Measurements from ENCODE around the gene ATP2A3. TPM values are rescaled to one million over a fixed set of nuclear protein-coding genes. Genes with fewer than 3 reads are reported as not detected.
"Not testable (repeated sequence)": the region's sequence is repeated elsewhere in the genome, so short reads cannot be mapped to it uniquely, and the experiment has no call there.

ATP2A3 gene
- total RNA-seq, 4 donors from 2014 or later = 0.89 to 1.4 (median 0.98) TPM

DNA sequence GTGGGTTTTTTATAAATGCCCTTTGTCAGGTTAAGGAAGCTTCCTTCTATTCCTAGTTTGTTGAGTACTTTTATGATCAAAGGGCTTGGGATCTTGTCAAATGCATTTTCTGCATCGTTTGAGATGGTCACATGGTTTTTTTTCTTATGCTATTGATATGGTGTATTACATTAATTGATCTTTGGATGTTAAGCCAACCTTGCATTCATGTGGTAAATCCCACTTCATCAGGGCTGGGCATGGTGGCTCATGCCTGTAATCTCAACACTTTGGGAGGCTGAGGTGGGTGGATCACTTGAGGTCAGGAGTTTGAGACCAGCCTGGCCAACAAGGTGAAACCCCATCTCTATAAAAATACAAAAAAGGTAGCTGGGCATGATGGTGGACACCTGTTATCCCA, 30.8 kb upstream of the ATP2A3 start:
- intact Hi-C loops (cut with DNase I; ENCODE audit: low total_unique reads) = no loop called here
- in situ Hi-C loops (cut with MboI; ENCODE audit: low sequenced_read_pairs in 4 of 4) = no loop called here

GRCh38 chr17:3994221-3994576, 30.0 kb upstream of the ATP2A3 start:
- DNase-seq (no peak), ATAC-seq (no peak)
- Histone ChIP-seq H3K4me3 (no peak overlapping the region), H3K27ac (no peak overlapping the region), H3K4me1 (no peaks in the 10 kb centered on the region), H3K27me3 (peaks cover 0 to 23% (median 3%) of the 10 kb centered on the region in 3 donors), H3K9me3 (no peaks in the 10 kb centered on the region), H3K36me3 (no peaks in the 10 kb centered on the region)
- in situ Hi-C loops (cut with MboI; ENCODE audit: low sequenced_read_pairs in 4 of 4) = no loop called here
- intact Hi-C loops (cut with DNase I; ENCODE audit: low total_unique reads) = no loop called here
- TF ChIP-seq POLR2A (IDR thresholded peaks at IDR 0.05) (no peak), CTCF (IDR thresholded peaks at IDR 0.05 in 4 of 5, conservative IDR thresholded peaks at IDR 0.05 in 1 of 5) (no peak)

More for the DNA sequence above, 30.8 kb upstream of the ATP2A3 start:
- Histone ChIP-seq H3K4me3 (no peak overlapping the region), H3K27ac (no peak overlapping the region), H3K9me3 (no peaks in the 10 kb centered on the region), H3K4me1 (no peaks in the 10 kb centered on the region), H3K36me3 (no peaks in the 10 kb centered on the region), H3K27me3 (peaks cover 0 to 24% (median 11%) of the 10 kb centered on the region in 3 donors)
- no peak for TF ChIP-seq CTCF (IDR thresholded peaks at IDR 0.05 in 4 of 5, conservative IDR thresholded peaks at IDR 0.05 in 1 of 5)
- TF ChIP-seq POLR2A (IDR thresholded peaks at IDR 0.05) = no peak
- no peak for ATAC-seq
- no peak for DNase-seq

GRCh38 chr17:3993493-3994220, 29.4 kb upstream of the ATP2A3 start:
- DNase-seq (no peak), ATAC-seq (no peak)
- Histone ChIP-seq H3K36me3 (no peaks in the 10 kb centered on the region), H3K4me3 (no peak overlapping the region), H3K9me3 (no peaks in the 10 kb centered on the region), H3K27ac (no peak overlapping the region), H3K27me3 (peaks cover 0 to 21% (median 3%) of the 10 kb centered on the region in 3 donors), H3K4me1 (no peaks in the 10 kb centered on the region)
- in situ Hi-C loops (cut with MboI; ENCODE audit: low sequenced_read_pairs in 4 of 4) (no loop called here), intact Hi-C loops (cut with DNase I; ENCODE audit: low total_unique reads) (no loop called here)
- TF ChIP-seq POLR2A (IDR thresholded peaks at IDR 0.05) (no peak), CTCF (IDR thresholded peaks at IDR 0.05 in 4 of 5, conservative IDR thresholded peaks at IDR 0.05 in 1 of 5) (no peak)

- Histone ChIP-seq H3K27me3 (peaks cover 0 to 10% (median 3%) of the 10 kb centered on the region in 3 donors), H3K4me1 (no peaks in the 10 kb centered on the region), H3K36me3 (no peaks in the 10 kb centered on the region), H3K9me3 (no peaks in the 10 kb centered on the region), H3K27ac (no peak overlapping the region), H3K4me3 (no peak overlapping the region)
- TF ChIP-seq CTCF (IDR thresholded peaks at IDR 0.05 in 4 of 5, conservative IDR thresholded peaks at IDR 0.05 in 1 of 5) (no peak), POLR2A (IDR thresholded peaks at IDR 0.05) (no peak)
- in situ Hi-C loops (cut with MboI; ENCODE audit: low sequenced_read_pairs in 4 of 4) (no loop called here), intact Hi-C loops (cut with DNase I; ENCODE audit: low total_unique reads) (no loop called here)
- no peak for ATAC-seq
- no peak for DNase-seq
Measured at GRCh38 chr17:3992370-3992769, 28.1 kb upstream of the ATP2A3 start.

DNA sequence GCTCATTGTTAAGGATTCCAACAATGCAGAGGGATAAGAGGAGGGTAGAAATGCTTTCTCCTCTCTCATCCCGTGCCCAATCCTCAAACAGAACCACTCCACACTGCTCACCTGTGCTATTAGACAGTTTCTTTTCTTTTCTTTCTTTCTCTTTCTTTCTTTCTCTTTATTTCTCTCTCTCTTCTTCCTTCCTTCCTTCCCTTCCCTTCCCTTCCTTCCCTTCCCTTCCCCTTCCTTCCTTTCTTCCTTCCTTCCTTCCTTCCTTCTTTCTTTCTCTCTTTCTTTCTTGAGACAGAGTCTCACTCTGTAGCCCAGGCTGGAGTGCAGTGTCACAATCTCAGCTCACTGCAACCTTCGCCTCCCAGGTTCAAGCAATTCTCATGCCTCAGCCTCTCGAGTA, 27.5 kb upstream of the ATP2A3 start:
- ATAC-seq; intact Hi-C loops (cut with DNase I; ENCODE audit: low total_unique reads); H3K27me3 ChIP-seq; H3K36me3 ChIP-seq; in situ Hi-C loops (cut with MboI; ENCODE audit: low sequenced_read_pairs in 4 of 4); H3K9me3 ChIP-seq; H3K27ac ChIP-seq; H3K4me1 ChIP-seq; H3K4me3 ChIP-seq; DNase-seq: not testable (repeated sequence)

Measured in gastrocnemius medialis (tissue), 4 donors.